ENCODE data around the gene NMRAL1. TPM values are rescaled to one million over a fixed set of nuclear protein-coding genes. Genes with fewer than 3 reads are reported as not detected.

The NMRAL1 gene
- total and polyA plus RNA-seq, 2 experiments from 2014 or later: 50.7 to 61.7 TPM

DNA sequence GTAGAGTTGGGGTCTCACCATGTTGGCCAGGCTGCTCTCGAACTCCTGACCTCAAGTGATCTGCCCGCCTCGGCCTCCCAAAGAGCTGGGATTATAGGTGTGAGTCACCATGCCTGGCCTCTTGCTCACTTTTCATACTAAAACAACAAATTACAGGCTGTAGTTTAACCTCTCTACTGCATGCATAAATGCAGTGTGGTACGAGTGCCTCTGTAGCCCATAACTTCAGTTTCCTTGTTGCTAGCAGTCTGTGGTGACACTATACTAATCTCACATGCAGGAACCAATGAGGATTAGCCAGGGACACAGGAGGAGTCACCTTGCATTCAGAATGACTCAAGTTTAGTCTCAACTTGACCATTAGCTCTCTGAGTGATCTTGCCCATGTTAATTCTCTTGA lies 21.9 kb upstream of the NMRAL1 start:
- ATAC-seq: no peak
- Mint-ChIP-seq H3K9me3 (peaks cover 9% of the 10 kb centered on the region; the same call in 2 of the 3 replicates), H3K27me3 (ENCODE audit: insufficient read depth, low read depth, poor library complexity) (peaks cover 2% of the 10 kb centered on the region), H3K4me3 (no peak overlapping the region), H3K4me1 (peaks cover 13% of the 10 kb centered on the region), H3K27ac (no peak overlapping the region), H3K36me3 (ENCODE audit: low read depth) (peaks cover 10% of the 10 kb centered on the region)
- Histone ChIP-seq H3K36me3 (ENCODE audit: insufficient read depth) (no peaks in the 10 kb centered on the region), H3K9me2 (ENCODE audit: insufficient read depth) (no peaks in the 10 kb centered on the region), H3K4me2 (no peak overlapping the region), H3K4me1 (ENCODE audit: insufficient read depth) (peaks cover 5% of the 10 kb centered on the region; the same call in 1 of the 2 replicates), H3K4me3 (no peak overlapping the region), H2AFZ (no peak overlapping the region), H4K20me1 (replicated peaks; ENCODE audit: insufficient read depth) (no peaks in the 10 kb centered on the region; the same call in none of the 2 replicates), H3F3A (replicated peaks; ENCODE audit: low read depth) (0 out of 2 replicates have a peak, but pooled peaks cover 3% of the 10 kb centered on the region), H3K27me3 (ENCODE audit: insufficient read depth) (no peaks in the 10 kb centered on the region), H3K79me2 (replicated peaks; ENCODE audit: insufficient read depth) (peaks cover 27% of the 10 kb centered on the region), H3K27ac (ENCODE audit: low read depth) (no peak overlapping the region)
- TF ChIP-seq JUNB (IDR thresholded peaks at IDR 0.05; ENCODE audit: unreplicated experiment): no peak
- no peak for TF ChIP-seq EZH2phosphoT487 (IDR thresholded peaks at IDR 0.05; ENCODE audit: unreplicated experiment)
- DNase-seq (ENCODE audit: low spot score): no peak

DNA sequence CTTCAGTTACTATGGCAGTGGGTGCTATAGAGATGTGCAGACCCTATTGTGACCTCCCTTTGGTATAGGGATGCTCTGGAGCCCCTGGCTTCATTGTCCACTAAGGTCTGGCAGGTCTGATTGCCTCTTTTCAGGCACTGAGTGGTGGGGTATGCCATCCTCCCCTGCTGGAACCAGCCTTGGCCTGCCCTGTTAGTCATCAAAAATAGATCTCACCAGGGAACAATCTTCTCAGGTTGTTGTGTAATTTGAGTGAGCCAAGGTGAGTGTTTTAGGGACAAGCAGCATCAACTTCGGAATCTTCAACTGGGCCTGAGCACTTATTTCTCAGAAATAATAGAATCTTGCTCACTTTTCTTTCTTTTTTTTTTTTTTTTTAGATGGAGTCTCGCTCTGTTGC lies 21.3 kb upstream of the NMRAL1 start:
- peaks cover 2% of the 10 kb centered on the region for H3K27me3 Mint-ChIP-seq (ENCODE audit: insufficient read depth, low read depth, poor library complexity)
- H3K9me3 Mint-ChIP-seq: peaks cover 9% of the 10 kb centered on the region; the same call in 2 of the 3 replicates
- H3K36me3 ChIP-seq (ENCODE audit: insufficient read depth): no peaks in the 10 kb centered on the region
- H3K4me1 Mint-ChIP-seq: peaks cover 7% of the 10 kb centered on the region
- H4K20me1 ChIP-seq (replicated peaks; ENCODE audit: insufficient read depth): peaks cover 3% of the 10 kb centered on the region
- H3K36me3 Mint-ChIP-seq (ENCODE audit: low read depth): peaks cover 10% of the 10 kb centered on the region
- no peaks in the 10 kb centered on the region for H3K27me3 ChIP-seq (ENCODE audit: insufficient read depth)
- H3K4me1 ChIP-seq (ENCODE audit: insufficient read depth): peaks cover 5% of the 10 kb centered on the region; the same call in 1 of the 2 replicates
- H3K4me3 ChIP-seq: no peak overlapping the region
- no peak overlapping the region for H3K4me3 Mint-ChIP-seq
- DNase-seq (ENCODE audit: low spot score): no peak
- no peaks in the 10 kb centered on the region for H3K9me2 ChIP-seq (ENCODE audit: insufficient read depth)
- no peak overlapping the region for H3K4me2 ChIP-seq
- peaks cover 27% of the 10 kb centered on the region for H3K79me2 ChIP-seq (replicated peaks; ENCODE audit: insufficient read depth)
- no peak overlapping the region for H3K27ac Mint-ChIP-seq
- ATAC-seq: no peak
- H3F3A ChIP-seq (replicated peaks; ENCODE audit: low read depth): 0 out of 2 replicates have a peak, but pooled peaks cover 6% of the 10 kb centered on the region
- no peak overlapping the region for H3K27ac ChIP-seq (ENCODE audit: low read depth)
- H2AFZ ChIP-seq: no peak overlapping the region
- TF ChIP-seq POLR2AphosphoS5 (IDR thresholded peaks at IDR 0.05; ENCODE audit: low read depth): no peak
- TF ChIP-seq NANOG (IDR thresholded peaks at IDR 0.05; ENCODE audit: borderline replicate concordance): no peak
- no peak for TF ChIP-seq EZH2phosphoT487 (IDR thresholded peaks at IDR 0.05; ENCODE audit: unreplicated experiment)
- TF ChIP-seq, protein P1, sequence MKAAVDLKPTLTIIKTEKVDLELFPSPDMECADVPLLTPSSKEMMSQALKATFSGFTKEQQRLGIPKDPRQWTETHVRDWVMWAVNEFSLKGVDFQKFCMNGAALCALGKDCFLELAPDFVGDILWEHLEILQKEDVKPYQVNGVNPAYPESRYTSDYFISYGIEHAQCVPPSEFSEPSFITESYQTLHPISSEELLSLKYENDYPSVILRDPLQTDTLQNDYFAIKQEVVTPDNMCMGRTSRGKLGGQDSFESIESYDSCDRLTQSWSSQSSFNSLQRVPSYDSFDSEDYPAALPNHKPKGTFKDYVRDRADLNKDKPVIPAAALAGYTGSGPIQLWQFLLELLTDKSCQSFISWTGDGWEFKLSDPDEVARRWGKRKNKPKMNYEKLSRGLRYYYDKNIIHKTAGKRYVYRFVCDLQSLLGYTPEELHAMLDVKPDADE (IDR thresholded peaks at IDR 0.05): no peak
- TF ChIP-seq, protein P2, sequence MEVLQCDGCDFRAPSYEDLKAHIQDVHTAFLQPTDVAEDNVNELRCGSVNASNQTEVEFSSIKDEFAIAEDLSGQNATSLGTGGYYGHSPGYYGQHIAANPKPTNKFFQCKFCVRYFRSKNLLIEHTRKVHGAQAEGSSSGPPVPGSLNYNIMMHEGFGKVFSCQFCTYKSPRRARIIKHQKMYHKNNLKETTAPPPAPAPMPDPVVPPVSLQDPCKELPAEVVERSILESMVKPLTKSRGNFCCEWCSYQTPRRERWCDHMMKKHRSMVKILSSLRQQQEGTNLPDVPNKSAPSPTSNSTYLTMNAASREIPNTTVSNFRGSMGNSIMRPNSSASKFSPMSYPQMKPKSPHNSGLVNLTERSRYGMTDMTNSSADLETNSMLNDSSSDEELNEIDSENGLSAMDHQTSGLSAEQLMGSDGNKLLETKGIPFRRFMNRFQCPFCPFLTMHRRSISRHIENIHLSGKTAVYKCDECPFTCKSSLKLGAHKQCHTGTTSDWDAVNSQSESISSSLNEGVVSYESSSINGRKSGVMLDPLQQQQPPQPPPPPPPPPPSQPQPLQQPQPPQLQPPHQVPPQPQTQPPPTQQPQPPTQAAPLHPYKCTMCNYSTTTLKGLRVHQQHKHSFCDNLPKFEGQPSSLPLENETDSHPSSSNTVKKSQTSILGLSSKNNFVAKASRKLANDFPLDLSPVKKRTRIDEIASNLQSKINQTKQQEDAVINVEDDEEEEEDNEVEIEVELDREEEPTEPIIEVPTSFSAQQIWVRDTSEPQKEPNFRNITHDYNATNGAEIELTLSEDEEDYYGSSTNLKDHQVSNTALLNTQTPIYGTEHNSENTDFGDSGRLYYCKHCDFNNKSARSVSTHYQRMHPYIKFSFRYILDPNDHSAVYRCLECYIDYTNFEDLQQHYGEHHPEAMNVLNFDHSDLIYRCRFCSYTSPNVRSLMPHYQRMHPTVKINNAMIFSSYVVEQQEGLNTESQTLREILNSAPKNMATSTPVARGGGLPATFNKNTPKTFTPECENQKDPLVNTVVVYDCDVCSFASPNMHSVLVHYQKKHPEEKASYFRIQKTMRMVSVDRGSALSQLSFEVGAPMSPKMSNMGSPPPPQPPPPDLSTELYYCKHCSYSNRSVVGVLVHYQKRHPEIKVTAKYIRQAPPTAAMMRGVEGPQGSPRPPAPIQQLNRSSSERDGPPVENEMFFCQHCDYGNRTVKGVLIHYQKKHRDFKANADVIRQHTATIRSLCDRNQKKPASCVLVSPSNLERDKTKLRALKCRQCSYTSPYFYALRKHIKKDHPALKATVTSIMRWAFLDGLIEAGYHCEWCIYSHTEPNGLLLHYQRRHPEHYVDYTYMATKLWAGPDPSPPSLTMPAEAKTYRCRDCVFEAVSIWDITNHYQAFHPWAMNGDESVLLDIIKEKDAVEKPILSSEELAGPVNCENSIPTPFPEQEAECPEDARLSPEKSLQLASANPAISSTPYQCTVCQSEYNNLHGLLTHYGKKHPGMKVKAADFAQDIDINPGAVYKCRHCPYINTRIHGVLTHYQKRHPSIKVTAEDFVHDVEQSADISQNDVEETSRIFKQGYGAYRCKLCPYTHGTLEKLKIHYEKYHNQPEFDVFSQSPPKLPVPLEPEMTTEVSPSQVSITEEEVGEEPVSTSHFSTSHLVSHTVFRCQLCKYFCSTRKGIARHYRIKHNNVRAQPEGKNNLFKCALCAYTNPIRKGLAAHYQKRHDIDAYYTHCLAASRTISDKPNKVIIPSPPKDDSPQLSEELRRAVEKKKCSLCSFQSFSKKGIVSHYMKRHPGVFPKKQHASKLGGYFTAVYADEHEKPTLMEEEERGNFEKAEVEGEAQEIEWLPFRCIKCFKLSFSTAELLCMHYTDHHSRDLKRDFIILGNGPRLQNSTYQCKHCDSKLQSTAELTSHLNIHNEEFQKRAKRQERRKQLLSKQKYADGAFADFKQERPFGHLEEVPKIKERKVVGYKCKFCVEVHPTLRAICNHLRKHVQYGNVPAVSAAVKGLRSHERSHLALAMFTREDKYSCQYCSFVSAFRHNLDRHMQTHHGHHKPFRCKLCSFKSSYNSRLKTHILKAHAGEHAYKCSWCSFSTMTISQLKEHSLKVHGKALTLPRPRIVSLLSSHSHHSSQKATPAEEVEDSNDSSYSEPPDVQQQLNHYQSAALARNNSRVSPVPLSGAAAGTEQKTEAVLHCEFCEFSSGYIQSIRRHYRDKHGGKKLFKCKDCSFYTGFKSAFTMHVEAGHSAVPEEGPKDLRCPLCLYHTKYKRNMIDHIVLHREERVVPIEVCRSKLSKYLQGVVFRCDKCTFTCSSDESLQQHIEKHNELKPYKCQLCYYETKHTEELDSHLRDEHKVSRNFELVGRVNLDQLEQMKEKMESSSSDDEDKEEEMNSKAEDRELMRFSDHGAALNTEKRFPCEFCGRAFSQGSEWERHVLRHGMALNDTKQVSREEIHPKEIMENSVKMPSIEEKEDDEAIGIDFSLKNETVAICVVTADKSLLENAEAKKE (CRISPR knock-in tag; IDR thresholded peaks at IDR 0.05): no peak
- no peak for TF ChIP-seq JUNB (IDR thresholded peaks at IDR 0.05; ENCODE audit: unreplicated experiment)
- TF ChIP-seq, protein P3, sequence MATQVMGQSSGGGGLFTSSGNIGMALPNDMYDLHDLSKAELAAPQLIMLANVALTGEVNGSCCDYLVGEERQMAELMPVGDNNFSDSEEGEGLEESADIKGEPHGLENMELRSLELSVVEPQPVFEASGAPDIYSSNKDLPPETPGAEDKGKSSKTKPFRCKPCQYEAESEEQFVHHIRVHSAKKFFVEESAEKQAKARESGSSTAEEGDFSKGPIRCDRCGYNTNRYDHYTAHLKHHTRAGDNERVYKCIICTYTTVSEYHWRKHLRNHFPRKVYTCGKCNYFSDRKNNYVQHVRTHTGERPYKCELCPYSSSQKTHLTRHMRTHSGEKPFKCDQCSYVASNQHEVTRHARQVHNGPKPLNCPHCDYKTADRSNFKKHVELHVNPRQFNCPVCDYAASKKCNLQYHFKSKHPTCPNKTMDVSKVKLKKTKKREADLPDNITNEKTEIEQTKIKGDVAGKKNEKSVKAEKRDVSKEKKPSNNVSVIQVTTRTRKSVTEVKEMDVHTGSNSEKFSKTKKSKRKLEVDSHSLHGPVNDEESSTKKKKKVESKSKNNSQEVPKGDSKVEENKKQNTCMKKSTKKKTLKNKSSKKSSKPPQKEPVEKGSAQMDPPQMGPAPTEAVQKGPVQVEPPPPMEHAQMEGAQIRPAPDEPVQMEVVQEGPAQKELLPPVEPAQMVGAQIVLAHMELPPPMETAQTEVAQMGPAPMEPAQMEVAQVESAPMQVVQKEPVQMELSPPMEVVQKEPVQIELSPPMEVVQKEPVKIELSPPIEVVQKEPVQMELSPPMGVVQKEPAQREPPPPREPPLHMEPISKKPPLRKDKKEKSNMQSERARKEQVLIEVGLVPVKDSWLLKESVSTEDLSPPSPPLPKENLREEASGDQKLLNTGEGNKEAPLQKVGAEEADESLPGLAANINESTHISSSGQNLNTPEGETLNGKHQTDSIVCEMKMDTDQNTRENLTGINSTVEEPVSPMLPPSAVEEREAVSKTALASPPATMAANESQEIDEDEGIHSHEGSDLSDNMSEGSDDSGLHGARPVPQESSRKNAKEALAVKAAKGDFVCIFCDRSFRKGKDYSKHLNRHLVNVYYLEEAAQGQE (IDR thresholded peaks at IDR 0.05; ENCODE audit: unreplicated experiment): no peak
- TF ChIP-seq ZNF114 (CRISPR knock-in tag; IDR thresholded peaks at IDR 0.05): no peak
- no peak for TF ChIP-seq CREB1 (CRISPR knock-in tag; IDR thresholded peaks at IDR 0.05; ENCODE audit: low read depth)
- TF ChIP-seq ZNF331 (CRISPR knock-in tag; IDR thresholded peaks at IDR 0.05; ENCODE audit: low read depth): no peak

Measured in GM23338 (cell line).